SJCRH30 (cell line): Measurements from ENCODE around the gene NSL1. TPM values are rescaled to one million over a fixed set of nuclear protein-coding genes. Genes with fewer than 3 reads are reported as not detected.
"Not testable (repeated sequence)": the region's sequence is repeated elsewhere in the genome, so short reads cannot be mapped to it uniquely, and the experiment has no call there.

Experiments used
- DNase-seq, 2 experiments: peaks; one replicate each; pipeline ENCODE4 v3.0.0-alpha.2; 2015 to 2020
- H3K27ac ChIP-seq: fragments of 250-450 bp; sonication (Bioruptor Pico); 2 replicates; pipeline ENCODE4 v1.5.1; 2020; ENCODE audit warnings: mild to moderate bottlenecking, moderate library complexity
- H3K27me3 ChIP-seq: fragments of 250-450 bp; sonication (Bioruptor Pico); 2 replicates; pipeline ENCODE4 v1.5.1; 2020; ENCODE audit warnings: mild to moderate bottlenecking, moderate library complexity
- H3K36me3 ChIP-seq: fragments of 250-450 bp; sonication (Bioruptor Pico); 2 replicates; pipeline ENCODE4 v1.5.1; 2020; ENCODE audit warnings: mild to moderate bottlenecking, moderate library complexity
- H3K4me1 ChIP-seq: fragments of 250-450 bp; sonication (Bioruptor Pico); 2 replicates; pipeline ENCODE4 v1.5.1; 2020; ENCODE audit warnings: mild to moderate bottlenecking, moderate library complexity
- H3K4me3 ChIP-seq: fragments of 250-450 bp; sonication (Bioruptor Pico); 2 replicates; pipeline ENCODE4 v1.5.1; 2020; ENCODE audit warnings: mild to moderate bottlenecking, moderate library complexity
- H3K9me3 ChIP-seq: fragments of 250-450 bp; sonication (Bioruptor Pico); replicated peaks from 2 replicates; pipeline ENCODE4 v1.5.1; 2020; ENCODE audit warnings: mild to moderate bottlenecking, moderate library complexity
- total RNA-seq: library from RNA; depleted of rRNA; stranded (reverse); fragments of >200 nt; shearing (Covaris generic); gene quantifications from 2 replicates; pipeline ENCODE4 v1.2.3, GENCODE V29; 2014; rRNA removed

Gene NSL1, protein sequence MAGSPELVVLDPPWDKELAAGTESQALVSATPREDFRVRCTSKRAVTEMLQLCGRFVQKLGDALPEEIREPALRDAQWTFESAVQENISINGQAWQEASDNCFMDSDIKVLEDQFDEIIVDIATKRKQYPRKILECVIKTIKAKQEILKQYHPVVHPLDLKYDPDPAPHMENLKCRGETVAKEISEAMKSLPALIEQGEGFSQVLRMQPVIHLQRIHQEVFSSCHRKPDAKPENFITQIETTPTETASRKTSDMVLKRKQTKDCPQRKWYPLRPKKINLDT
- 72.1 and 76.7 TPM in 2 replicates for total RNA-seq

- H3K27ac ChIP-seq, result peak within 1 kb of the TSS; percentile 83
- H3K9me3 ChIP-seq, result no peaks in the 10 kb centered on the region
- H3K4me1 ChIP-seq, result peaks cover 3% of the 10 kb centered on the region; the same call in 1 of the 2 replicates
- H3K36me3 ChIP-seq, result peaks cover 5% of the 10 kb centered on the region
- peak; percentile 92 to 99 for DNase-seq
- H3K4me3 ChIP-seq, result peak within 1 kb of the TSS; percentile 95
- no peaks in the 10 kb centered on the region for H3K27me3 ChIP-seq
These were observed at the start of gene NSL1, which contains the start of gene TATDN3 for GRCh38 chr1:212791676-212792395. TSS of gene NSL1 (minus strand) at chr1:212791777. CDS start at chr1:212791763, 14 bp downstream. TSS of gene TATDN3 (plus strand) at chr1:212791894. CDS start at chr1:212791922, 28 bp downstream.

GRCh38 chr1:212838145-212838544 is 46.6 kb upstream of the NSL1 start:
- Histone ChIP-seq H3K9me3 (no peaks in the 10 kb centered on the region), H3K36me3 (no peaks in the 10 kb centered on the region), H3K27me3 (no peaks in the 10 kb centered on the region), H3K4me3 (no peak overlapping the region), H3K4me1 (no peaks in the 10 kb centered on the region), H3K27ac (no peak overlapping the region)
- DNase-seq, result no peak

DNA sequence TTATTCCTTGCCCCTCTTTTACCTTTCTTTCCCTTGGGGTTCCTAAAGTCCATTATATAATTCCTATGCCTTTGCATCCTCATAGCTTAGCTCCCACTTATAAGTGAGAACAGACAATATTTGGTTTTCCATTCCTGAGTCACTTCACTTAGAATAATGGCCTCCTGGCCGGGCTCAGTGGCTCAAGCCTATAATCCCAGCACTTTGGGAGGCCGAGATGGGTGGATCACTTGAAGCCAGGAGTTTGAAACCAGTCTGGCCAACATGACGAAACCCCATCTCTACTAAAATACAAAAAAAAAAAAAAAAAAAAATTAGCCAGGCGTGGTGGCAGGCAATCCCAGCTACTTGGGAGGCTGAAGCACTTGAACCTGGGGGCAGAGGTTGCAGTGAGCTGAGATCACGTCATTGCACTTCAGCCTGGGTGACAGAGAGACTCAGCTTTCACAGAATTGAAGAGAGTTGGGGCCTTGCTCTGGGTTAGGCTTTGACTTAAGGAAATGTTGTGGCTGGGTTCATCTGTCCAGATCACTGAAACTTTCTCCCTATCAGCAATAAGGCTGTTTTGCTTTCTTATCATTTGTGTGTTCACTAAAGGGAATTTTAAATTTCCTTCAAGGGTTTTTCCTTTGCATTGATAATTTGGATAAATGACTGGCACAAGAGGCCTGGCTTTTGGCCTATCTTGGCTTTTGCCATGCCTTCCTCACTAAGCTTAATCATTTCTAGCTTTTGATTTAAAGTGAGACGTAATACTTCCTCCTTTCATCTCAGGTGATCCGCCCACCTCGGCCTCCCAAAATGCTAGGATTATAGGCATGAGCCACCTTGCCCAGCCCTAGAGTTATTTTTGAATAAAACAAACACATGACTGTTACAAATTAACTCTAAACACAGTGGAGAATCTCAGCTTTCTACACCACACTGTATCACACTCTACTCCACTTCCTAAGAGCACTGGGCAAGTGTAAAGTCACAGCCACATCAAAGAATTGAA is 41.9 kb upstream of the NSL1 start:
- not testable (repeated sequence) for H3K27me3 ChIP-seq, H3K36me3 ChIP-seq, H3K27ac ChIP-seq, H3K9me3 ChIP-seq, H3K4me3 ChIP-seq, DNase-seq, H3K4me1 ChIP-seq

DNA sequence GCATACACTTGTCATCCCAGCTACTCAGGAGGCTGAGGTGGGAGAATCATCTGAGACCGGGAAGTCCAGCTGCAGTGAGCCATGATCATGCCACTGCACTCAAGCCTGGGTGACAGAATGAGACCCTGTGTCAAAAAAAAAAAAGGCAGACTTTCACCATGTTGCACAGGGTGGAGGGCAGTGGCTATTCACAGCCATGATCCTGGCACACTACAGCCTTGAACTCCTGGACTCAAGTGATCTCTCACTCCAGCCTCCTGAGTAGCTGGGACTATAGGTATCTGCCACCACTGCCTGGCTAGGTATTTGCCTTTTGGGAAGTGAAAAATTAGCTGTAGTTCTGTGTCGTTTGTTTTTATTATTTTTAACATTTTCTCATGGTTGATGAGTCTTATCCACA is 36.8 kb upstream of the NSL1 start:
- Histone ChIP-seq H3K4me1 (no peaks in the 10 kb centered on the region), H3K27ac (no peak overlapping the region), H3K9me3 (peaks cover 11% of the 10 kb centered on the region), H3K27me3 (no peaks in the 10 kb centered on the region), H3K36me3 (no peaks in the 10 kb centered on the region), H3K4me3 (no peak overlapping the region)
- no peak for DNase-seq

GRCh38 chr1:212827831-212828278 is 36.3 kb upstream of the NSL1 start:
- H3K36me3 ChIP-seq, result no peaks in the 10 kb centered on the region
- peak; percentile 6 to 25 for DNase-seq
- no peak overlapping the region for H3K27ac ChIP-seq
- peaks cover 11% of the 10 kb centered on the region for H3K9me3 ChIP-seq
- H3K4me3 ChIP-seq, result no peak overlapping the region
- no peaks in the 10 kb centered on the region for H3K27me3 ChIP-seq
- H3K4me1 ChIP-seq, result no peaks in the 10 kb centered on the region

GRCh38 chr1:212827171-212827776 is 35.7 kb upstream of the NSL1 start:
- no peaks in the 10 kb centered on the region for H3K27me3 ChIP-seq
- H3K36me3 ChIP-seq, result no peaks in the 10 kb centered on the region
- no peaks in the 10 kb centered on the region for H3K4me1 ChIP-seq
- DNase-seq, result no peak
- H3K27ac ChIP-seq, result no peak overlapping the region
- H3K4me3 ChIP-seq, result no peak overlapping the region
- peaks cover 11% of the 10 kb centered on the region for H3K9me3 ChIP-seq

GRCh38 chr1:212825798-212826452 is 34.3 kb upstream of the NSL1 start:
- Histone ChIP-seq H3K4me3 (no peak overlapping the region), H3K4me1 (no peaks in the 10 kb centered on the region), H3K27me3 (no peaks in the 10 kb centered on the region), H3K27ac (no peak overlapping the region), H3K9me3 (peaks cover 11% of the 10 kb centered on the region), H3K36me3 (no peaks in the 10 kb centered on the region)
- DNase-seq, result no peak

- DNase-seq, result no peak
- H3K4me3 ChIP-seq, result no peak overlapping the region
These were observed 32.6 kb upstream of the NSL1 start for GRCh38 chr1:212824201-212824600.

DNA sequence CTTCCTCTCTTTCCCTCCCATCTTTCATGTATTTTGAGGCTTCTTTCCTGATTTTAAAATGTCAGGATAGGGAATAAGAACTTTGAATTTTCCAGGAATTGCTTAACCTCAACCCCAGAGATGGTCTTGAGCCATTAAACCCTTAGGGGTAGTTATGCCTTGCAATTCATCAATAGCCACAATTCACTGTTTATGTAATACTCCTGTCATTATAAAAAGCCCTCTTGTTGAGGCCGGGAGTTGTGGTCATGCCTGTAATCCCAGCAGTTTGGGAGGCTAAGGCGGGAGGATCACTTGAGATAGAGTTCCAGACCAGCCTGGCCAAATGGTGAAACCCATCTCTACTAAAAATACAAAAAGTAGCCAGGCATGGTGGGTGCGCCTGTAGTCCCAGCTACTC is 31.4 kb upstream of the NSL1 start:
- Histone ChIP-seq H3K27ac (no peak overlapping the region), H3K4me3 (no peak overlapping the region), H3K36me3 (no peaks in the 10 kb centered on the region), H3K27me3 (no peaks in the 10 kb centered on the region), H3K9me3 (peaks cover 8% of the 10 kb centered on the region), H3K4me1 (no peaks in the 10 kb centered on the region)
- no peak for DNase-seq

More at GRCh38 chr1:212824201-212824600, 32.6 kb upstream of the NSL1 start:
- no peak overlapping the region for H3K27ac ChIP-seq
- H3K9me3 ChIP-seq, result peaks cover 10% of the 10 kb centered on the region
- H3K4me1 ChIP-seq, result no peaks in the 10 kb centered on the region
- no peaks in the 10 kb centered on the region for H3K36me3 ChIP-seq
- H3K27me3 ChIP-seq, result no peaks in the 10 kb centered on the region

GRCh38 chr1:212820969-212821368 is 29.4 kb upstream of the NSL1 start:
- DNase-seq, result no peak
- H3K27me3 ChIP-seq, result no peaks in the 10 kb centered on the region
- no peak overlapping the region for H3K4me3 ChIP-seq
- H3K36me3 ChIP-seq, result no peaks in the 10 kb centered on the region
- H3K27ac ChIP-seq, result no peak overlapping the region
- H3K4me1 ChIP-seq, result no peaks in the 10 kb centered on the region; the same call in 1 of the 2 replicates
- peaks cover 7% of the 10 kb centered on the region for H3K9me3 ChIP-seq

DNA sequence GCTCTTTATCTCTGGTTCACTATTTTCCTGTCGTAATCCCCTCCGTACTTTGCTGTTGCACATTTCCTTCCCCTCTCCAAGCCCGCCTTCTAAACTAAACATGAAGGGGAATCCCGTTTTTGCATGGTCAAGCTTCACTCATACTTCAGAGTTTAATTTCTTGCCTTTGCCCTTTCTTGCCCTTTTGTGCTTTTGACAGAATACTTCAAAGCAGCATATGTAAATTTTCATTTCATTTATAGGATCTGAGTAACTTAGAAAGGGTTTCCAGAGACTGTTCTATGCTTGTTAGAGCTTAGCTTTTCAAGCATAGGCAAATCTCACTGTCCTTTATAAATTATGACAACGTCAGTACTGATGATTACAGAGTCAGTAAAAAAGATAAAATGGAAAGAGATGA is 28.1 kb upstream of the NSL1 start:
- DNase-seq, result no peak
- H3K36me3 ChIP-seq, result no peaks in the 10 kb centered on the region
- no peaks in the 10 kb centered on the region for H3K27me3 ChIP-seq
- H3K9me3 ChIP-seq, result no peaks in the 10 kb centered on the region
- H3K4me3 ChIP-seq, result no peak overlapping the region
- H3K4me1 ChIP-seq, result no peaks in the 10 kb centered on the region; the same call in 1 of the 2 replicates
- no peak overlapping the region for H3K27ac ChIP-seq

DNA sequence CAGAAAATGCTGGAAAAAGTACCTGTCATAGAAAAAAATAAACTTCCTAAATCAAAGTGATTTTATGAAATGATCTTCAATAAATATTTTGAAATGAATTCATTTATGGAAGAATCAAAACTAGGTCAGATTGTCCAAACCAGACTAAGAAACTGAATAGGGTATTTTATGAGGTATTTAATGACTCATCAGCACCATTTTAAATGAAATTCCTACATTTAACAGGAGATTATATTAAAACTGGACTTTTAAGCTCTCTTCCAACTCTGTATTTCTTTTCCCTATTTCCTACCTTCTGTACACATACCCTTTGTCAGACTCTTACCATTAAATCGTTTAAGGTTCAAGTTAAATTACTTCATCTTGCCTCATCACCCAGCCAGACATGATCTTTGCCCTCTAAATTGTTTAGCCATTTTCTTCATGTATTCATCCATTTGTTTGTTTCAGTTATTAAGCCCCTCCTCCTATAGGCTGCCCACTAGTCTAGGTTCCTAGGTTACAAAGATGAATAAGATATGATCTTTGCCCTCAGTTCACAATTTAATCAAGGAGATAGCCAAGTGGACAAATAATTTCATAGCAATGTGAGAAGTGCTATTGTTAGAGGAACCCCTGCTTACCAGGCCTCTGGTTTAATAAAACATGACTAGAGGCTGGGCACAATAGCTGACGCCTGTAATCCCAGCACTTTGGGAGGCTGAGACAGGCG is 25.1 kb upstream of the NSL1 start:
- no peaks in the 10 kb centered on the region for H3K36me3 ChIP-seq

More for the DNA sequence above, 25.1 kb upstream of the NSL1 start:
- no peak overlapping the region for H3K27ac ChIP-seq
- no peaks in the 10 kb centered on the region for H3K9me3 ChIP-seq
- H3K4me3 ChIP-seq, result no peak overlapping the region
- no peak for DNase-seq
- H3K27me3 ChIP-seq, result no peaks in the 10 kb centered on the region
- no peaks in the 10 kb centered on the region; the same call in 1 of the 2 replicates for H3K4me1 ChIP-seq
